Glutamatergic neuron (in vitro differentiated cells): ENCODE data around the gene CMTR1. TPM values are rescaled to one million over a fixed set of nuclear protein-coding genes. Genes with fewer than 3 reads are reported as not detected.
A peak's percentile ranks its signal among the peaks of the same experiment; 100 is the strongest.
"Not testable (repeated sequence)": the region's sequence is repeated elsewhere in the genome, so short reads cannot be mapped to it uniquely, and the experiment has no call there.

Experiments used
- DNase-seq: peaks from one replicate; pipeline ENCODE4 v3.0.0; 2022
- H3K27ac Mint-ChIP-seq: one replicate; pipeline ENCODE4 v1.8.0; 2020; ENCODE audit warnings: mild to moderate bottlenecking, mixed read lengths, inconsistent platforms; ENCODE audit not compliant: unreplicated experiment
- H3K27me3 Mint-ChIP-seq: one replicate; pipeline ENCODE4 v1.8.0; 2020; ENCODE audit warnings: mild to moderate bottlenecking, moderate library complexity, mixed read lengths, inconsistent platforms; ENCODE audit not compliant: unreplicated experiment
- H3K36me3 Mint-ChIP-seq: one replicate; pipeline ENCODE4 v1.8.0; 2020; ENCODE audit warnings: mild to moderate bottlenecking, mixed read lengths, inconsistent platforms; ENCODE audit not compliant: unreplicated experiment
- H3K4me1 Mint-ChIP-seq: one replicate; pipeline ENCODE4 v1.8.0; 2020; ENCODE audit warnings: mild to moderate bottlenecking, low read depth, mixed read lengths, inconsistent platforms; ENCODE audit not compliant: unreplicated experiment
- H3K4me3 Mint-ChIP-seq: one replicate; pipeline ENCODE4 v1.8.0; 2020; ENCODE audit warnings: mild to moderate bottlenecking, mixed read lengths, inconsistent platforms; ENCODE audit not compliant: unreplicated experiment
- H3K9me3 Mint-ChIP-seq: one replicate; pipeline ENCODE4 v1.8.0; 2020; ENCODE audit warnings: mild to moderate bottlenecking, moderate library complexity, mixed read lengths, inconsistent platforms; ENCODE audit not compliant: unreplicated experiment
- total RNA-seq: library from RNA; stranded (reverse); fragmentation: NEBNext Ultra II Directional; extraction: Animal tissue kit (Norgen Biotek cat#: 25700); gene quantifications from one replicate; pipeline ENCODE4 v1.2.1, GENCODE V29; 2021; ENCODE audit not compliant: unreplicated experiment
- TF ChIP-seq, protein P1 (sequence below): fragments of 200-600 bp; sonication (generic); IDR thresholded peaks from one replicate; pipeline ENCODE4 v1.5.0; 2021; ENCODE audit not compliant: partially characterized antibody, unreplicated experiment

CMTR1 gene
- total RNA-seq, 1 donor from 2014 or later = 61.6 TPM

- no peaks in the 10 kb centered on the region for H3K9me3 Mint-ChIP-seq
- no peak overlapping the region for H3K27ac Mint-ChIP-seq
- DNase-seq = no peak
- no peaks in the 10 kb centered on the region for H3K36me3 Mint-ChIP-seq
- TF ChIP-seq, protein P1, sequence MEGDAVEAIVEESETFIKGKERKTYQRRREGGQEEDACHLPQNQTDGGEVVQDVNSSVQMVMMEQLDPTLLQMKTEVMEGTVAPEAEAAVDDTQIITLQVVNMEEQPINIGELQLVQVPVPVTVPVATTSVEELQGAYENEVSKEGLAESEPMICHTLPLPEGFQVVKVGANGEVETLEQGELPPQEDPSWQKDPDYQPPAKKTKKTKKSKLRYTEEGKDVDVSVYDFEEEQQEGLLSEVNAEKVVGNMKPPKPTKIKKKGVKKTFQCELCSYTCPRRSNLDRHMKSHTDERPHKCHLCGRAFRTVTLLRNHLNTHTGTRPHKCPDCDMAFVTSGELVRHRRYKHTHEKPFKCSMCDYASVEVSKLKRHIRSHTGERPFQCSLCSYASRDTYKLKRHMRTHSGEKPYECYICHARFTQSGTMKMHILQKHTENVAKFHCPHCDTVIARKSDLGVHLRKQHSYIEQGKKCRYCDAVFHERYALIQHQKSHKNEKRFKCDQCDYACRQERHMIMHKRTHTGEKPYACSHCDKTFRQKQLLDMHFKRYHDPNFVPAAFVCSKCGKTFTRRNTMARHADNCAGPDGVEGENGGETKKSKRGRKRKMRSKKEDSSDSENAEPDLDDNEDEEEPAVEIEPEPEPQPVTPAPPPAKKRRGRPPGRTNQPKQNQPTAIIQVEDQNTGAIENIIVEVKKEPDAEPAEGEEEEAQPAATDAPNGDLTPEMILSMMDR = no peak
- H3K4me1 Mint-ChIP-seq = no peaks in the 10 kb centered on the region
- H3K4me3 Mint-ChIP-seq = no peak overlapping the region
- H3K27me3 Mint-ChIP-seq = peaks cover 1% of the 10 kb centered on the region
These were observed 9.6 kb downstream of the CMTR1 start for GRCh38 chr6:37442416-37443215.

DNA sequence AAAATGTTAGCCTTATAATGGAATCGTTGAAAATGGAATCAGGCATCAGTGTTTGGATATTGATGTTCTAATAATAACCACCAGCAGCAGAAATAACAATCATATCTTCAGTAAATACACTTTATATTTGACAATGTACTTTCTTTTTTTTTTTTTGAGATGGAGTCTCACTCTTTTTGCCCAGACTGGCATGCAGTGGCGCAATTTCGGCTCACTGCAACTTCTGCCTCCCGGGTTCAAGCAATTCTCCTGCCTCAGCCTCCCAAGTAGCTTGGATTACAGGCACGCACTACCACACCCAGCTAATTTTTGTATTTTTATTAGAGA lies 10.2 kb downstream of the CMTR1 start:
- not testable (repeated sequence) for H3K27ac Mint-ChIP-seq, H3K36me3 Mint-ChIP-seq, H3K4me3 Mint-ChIP-seq, H3K9me3 Mint-ChIP-seq, H3K4me1 Mint-ChIP-seq, H3K27me3 Mint-ChIP-seq, DNase-seq

GRCh38 chr6:37449984-37450383 lies 17.0 kb downstream of the CMTR1 start:
- Mint-ChIP-seq H3K9me3 (peaks cover 3% of the 10 kb centered on the region), H3K4me3 (no peak overlapping the region), H3K27ac (peak overlapping the region; percentile 73), H3K4me1 (peaks cover 39% of the 10 kb centered on the region), H3K27me3 (peaks cover 4% of the 10 kb centered on the region), H3K36me3 (no peaks in the 10 kb centered on the region)
- TF ChIP-seq, protein P1 = no peak
- no peak for DNase-seq

GRCh38 chr6:37451441-37452193 lies 18.6 kb downstream of the CMTR1 start:
- Mint-ChIP-seq H3K4me3 (peak overlapping the region; percentile 10), H3K4me1 (peaks cover 49% of the 10 kb centered on the region), H3K27ac (peak overlapping the region; percentile 71), H3K27me3 (peaks cover 4% of the 10 kb centered on the region), H3K36me3 (no peaks in the 10 kb centered on the region), H3K9me3 (peaks cover 3% of the 10 kb centered on the region)
- no peak for DNase-seq
- TF ChIP-seq, protein P1 = no peak

DNA sequence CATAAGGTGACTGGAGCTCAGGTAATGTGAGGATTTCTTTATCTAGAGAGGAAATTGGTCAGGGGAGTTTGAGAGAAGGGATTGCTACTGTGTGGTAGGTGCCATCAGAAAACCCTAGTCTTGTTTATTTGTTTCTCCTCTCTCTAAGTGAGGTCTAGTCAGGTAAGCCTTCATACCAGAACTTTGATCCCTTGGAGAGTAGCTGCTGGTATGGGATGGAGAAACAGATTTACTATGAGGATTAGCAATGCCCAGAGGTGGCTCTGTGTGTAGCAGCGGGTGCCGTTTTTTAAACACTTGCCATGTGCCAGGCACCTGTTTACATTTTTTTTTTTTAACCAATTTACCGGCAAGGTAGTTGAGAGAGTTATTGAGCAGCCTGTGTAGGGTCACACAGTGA lies 19.5 kb downstream of the CMTR1 start:
- no peak overlapping the region for H3K4me3 Mint-ChIP-seq
- H3K27ac Mint-ChIP-seq = no peak overlapping the region
- H3K36me3 Mint-ChIP-seq = no peaks in the 10 kb centered on the region
- peaks cover 55% of the 10 kb centered on the region for H3K4me1 Mint-ChIP-seq
- DNase-seq = no peak
- TF ChIP-seq, protein P1 = no peak
- H3K9me3 Mint-ChIP-seq = peaks cover 3% of the 10 kb centered on the region
- peaks cover 4% of the 10 kb centered on the region for H3K27me3 Mint-ChIP-seq
